COLO668 (cell line): Measurements from ENCODE around the gene RNF14.

Experiments
- DNase-seq: peaks from one replicate; lab custom pipeline; 2025; ENCODE audit not compliant: unreplicated experiment; lab: John Stamatoyannopoulos, UW

RNF14 gene

DNA sequence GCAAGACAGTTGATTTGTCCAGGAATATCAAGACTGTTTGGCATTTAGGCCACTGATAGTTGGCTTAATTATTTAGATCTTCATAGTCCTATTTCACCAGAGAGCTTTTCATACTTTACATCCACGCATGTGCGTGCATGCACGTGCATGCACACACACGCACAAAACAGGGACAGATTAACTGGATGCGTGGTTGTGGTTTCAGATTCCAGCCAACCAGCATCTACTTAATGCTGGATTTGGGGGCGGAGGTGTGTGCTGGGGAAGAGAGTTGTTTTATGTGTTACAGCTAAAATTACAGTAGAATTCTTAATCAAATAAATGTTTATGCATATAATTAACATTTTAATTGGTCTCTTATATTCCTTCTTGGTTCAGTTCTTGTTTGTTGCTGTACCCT is 7.3 kb downstream of the RNF14 start:
- DNase-seq, result no peak

DNA sequence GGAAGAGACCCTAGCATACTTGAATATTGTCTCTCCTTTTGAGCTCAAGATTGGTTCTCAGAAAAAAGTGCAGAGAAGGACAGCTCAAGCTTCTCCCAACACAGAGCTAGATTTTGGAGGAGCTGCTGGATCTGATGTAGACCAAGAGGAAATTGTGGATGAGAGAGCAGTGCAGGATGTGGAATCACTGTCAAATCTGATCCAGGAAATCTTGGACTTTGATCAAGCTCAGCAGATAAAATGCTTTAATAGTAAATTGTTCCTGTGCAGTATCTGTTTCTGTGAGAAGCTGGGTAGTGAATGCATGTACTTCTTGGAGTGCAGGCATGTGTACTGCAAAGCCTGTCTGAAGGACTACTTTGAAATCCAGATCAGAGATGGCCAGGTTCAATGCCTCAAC is 9.5 kb downstream of the RNF14 start:
- no peak for DNase-seq

DNA sequence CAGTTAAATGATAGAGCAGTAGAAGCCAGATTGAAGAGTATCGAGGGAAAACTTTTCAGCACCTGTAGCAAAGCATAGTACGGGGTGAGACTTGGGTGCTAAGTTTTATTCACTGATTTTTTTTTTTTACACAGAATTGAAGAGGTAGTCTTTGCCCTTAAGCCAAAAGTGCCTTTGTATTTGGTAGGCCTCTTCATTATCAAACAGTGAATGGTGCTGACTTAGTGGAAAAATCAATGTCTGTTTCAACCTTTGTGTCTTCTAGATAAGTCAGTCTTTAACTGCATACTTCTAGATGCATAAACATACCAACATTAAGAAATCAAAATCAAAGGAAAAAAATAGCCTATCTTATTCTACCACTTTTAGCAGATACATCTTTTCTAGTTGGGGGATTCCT is 13.7 kb downstream of the RNF14 start:
- DNase-seq, result no peak

DNA sequence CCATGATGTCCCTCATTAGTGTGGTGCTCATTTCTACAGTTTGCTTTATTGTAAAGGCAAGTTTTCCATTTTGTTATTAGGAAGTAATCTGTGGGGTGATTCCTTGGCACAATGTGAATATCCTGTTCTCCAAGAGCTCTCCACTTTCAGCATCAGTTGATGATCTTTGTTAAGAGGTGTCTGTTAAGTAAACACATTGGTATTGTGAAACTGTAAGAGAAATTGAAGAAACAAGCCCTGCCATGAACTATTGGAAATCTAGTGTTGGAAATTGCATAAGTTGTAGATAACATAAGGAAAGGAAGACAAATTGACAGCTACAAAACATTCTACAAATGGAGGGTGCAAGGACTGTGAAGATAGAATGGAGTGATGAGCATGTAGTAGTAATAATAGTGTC is 17.2 kb downstream of the RNF14 start:
- DNase-seq, result no peak

DNA sequence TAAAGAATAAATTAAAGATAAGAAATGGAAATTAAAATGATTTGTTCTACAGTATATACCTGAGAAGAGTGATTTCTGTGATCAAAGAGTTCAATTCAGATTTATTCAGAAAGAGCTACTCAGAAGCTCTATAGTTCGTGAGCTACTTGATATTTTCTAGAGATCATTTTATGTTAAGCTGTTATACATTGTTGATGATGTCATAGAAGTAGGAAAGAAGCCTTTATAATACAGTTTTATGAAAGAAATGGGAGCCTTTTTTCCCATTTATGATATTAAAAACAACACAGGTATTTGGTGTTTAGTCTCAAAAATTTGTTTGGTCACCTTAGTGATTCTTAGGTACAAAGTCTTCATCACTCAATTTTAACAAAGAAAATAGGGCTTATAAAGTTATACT is 20.8 kb downstream of the RNF14 start:
- no peak for DNase-seq

DNA sequence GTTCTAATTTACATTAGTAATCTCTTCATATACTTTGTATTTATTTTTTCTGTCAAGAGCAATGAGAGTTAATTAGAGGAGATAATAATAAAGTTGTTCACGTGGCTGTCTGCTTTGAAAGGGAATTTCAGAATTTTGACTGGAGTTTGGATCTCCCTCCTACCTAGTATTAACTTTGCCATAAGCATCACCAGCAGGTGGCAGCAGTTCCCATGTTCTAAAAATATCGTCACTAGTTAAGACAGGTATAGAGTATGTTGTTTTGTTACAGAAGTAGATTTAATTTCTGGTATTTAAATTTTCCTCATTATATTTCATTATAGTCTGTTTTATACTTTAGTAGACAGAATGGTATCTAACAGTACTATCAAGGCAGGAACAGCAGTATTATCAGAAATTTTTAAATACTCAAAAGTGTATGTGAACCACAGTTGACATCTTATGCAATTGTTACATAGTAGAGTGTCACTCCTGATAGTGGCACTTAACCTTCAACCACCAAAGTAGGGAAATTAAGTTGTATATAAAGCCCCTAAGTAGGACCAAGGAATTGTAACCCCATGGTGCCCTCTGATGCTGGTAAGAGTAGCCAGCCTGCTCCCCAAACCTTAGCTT is 23.6 kb downstream of the RNF14 start:
- DNase-seq, result peak; percentile 62

DNA sequence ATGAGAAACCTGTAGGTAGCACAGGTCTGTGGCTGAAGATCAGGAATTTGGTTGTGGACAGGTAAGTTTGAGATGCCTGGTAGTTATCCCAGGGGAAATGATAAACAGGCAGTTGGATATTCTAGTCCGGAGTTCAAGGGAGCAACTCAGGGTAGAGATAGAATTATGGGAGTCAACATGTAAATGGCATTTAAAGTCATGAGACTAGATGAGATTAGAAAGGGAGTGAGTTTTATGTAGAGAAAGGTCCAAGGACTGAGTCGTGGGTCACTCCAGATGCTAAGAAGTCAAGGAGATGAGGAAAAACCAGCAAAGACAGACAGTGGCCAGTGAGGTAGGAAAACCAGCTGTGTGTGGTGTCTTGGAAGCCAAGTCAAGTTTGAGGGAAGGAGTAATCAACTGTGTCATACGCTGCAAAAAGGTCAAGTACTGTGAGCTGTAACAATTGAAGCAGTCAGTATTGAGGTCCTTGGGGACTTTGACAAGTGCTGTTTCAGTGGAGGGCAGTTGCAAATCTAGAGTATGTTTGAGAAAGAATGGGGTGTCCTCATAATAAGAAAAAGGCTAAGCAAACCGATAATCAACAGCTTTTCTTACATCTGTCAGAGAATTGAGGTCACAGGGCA is 25.7 kb downstream of the RNF14 start:
- DNase-seq, result no peak

DNA sequence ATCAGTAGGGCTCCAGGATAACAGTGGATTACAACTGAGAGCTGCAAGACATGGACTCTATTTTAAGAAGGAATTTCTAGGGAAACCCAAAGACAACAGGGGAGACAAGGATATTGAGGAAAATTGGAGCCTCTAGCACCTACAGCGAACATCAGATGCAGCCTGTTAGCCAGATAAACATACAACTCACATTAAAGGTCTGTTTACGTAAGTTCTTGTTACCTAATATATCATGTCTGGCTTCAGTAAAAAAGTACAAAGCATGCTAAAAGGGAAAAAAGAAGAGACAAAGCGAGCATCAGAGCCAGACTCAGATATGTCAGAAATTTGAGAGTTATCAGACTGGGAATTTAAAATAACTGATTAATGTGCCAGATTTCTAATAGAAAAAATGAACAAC is 26.8 kb downstream of the RNF14 start:
- no peak for DNase-seq

DNA sequence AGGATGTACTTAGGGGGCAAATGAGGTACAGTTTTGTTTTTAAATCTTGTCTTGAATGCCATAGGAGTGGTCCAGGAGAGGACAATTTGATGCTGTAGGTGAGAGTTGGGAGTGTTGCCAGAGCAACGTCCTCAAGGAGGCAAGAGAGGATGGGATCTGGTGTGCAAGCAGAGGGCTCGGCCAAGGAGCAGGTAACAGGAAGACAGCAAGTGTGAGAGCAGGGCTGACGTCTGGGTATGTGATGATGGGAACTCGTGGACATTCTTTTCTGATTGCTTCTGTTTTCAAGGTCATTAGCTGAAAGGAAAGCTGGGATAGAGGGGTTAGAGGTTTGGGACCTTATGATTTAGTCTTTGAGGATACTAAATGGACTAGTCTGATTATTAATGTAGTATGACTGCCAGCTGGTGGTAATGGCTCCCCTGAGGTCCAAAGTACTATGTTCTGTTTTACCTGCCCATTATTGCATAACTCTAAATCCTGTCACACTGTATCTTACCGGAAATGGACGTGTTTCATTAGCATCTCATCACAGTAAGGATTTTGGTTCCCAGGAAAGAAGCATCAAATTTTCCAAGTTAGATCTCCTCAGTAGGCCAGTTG is 28.6 kb downstream of the RNF14 start:
- DNase-seq, result no peak

DNA sequence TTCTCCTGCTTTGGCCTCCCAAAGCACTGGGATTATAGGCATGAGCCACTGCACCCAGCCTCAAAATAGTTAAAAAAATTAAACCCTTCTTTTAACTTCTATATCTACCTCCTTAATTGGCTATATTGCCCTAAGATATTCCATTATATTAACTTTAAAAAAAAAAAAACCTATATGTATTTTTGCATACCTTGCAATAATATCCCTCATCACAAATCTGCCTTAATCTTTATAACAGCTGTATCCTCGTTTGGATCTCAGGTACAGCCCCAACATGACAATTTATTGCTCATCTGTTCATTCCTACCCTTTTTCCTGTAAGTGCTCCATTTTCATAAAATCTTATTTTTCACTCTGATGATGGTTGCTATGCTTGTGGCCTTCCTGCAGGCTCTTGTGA is 31.3 kb downstream of the RNF14 start:
- DNase-seq, result no peak

DNA sequence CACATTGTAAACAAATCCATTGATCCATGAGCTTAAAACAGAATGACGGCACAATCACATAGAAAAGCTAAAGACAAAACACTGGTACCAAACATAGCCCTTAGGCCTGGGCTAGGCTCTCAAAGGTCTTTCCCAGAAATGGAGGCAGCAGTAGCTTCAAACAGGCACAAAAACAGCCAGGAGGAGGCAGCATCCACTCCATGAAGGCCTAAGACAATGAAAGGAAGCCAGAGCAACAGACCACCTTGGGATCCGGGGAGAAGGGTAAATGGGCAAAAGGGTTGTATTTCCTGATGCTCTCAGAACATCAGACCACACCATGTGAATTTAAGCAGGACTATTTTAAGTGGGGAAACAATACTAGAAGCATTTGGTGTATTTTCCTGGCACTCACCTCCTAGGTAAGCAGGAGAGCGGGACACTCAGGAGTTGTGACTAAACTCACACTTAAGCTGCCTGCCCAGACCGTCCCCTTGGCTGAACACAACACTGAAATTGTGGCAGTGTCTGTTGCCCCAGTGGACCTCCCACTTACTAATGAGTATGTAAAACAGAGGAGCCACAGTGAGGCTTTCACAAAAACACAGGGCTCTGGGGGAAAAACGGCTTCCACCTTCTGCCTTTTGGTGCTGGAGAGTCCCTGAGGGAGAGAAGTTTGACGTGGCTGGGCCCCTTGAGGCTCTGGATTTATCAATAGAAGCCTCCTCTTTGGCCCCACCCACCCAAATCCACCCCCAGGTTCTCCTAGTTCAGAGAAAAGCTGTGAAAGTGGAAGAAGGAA is 32.0 kb downstream of the RNF14 start:
- DNase-seq, result no peak

DNA sequence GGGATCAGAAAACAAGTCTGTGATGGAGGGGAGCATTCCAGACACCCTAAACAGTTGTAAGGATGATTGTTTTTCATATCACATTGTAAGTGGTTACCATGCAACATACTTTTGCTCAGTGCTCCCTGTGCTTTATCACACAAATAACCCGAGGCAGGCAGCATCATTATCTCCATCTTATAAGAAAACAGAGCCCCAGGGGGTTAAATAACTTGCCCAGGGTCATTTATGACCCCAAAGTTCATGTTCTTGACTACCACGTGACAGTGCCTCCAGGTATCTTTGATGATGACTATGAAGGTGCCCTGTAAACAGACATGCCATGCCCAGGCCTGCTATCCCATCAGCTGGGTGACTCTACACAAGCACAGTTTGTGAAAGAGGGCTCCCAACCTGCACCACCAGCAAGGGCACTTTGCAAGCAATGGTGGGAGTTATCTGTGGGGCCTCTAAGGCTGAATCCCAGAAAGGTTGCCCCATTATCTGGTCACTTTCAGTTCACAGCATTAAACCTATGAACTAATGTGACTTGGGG is 34.4 kb downstream of the RNF14 start:
- no peak for DNase-seq

DNA sequence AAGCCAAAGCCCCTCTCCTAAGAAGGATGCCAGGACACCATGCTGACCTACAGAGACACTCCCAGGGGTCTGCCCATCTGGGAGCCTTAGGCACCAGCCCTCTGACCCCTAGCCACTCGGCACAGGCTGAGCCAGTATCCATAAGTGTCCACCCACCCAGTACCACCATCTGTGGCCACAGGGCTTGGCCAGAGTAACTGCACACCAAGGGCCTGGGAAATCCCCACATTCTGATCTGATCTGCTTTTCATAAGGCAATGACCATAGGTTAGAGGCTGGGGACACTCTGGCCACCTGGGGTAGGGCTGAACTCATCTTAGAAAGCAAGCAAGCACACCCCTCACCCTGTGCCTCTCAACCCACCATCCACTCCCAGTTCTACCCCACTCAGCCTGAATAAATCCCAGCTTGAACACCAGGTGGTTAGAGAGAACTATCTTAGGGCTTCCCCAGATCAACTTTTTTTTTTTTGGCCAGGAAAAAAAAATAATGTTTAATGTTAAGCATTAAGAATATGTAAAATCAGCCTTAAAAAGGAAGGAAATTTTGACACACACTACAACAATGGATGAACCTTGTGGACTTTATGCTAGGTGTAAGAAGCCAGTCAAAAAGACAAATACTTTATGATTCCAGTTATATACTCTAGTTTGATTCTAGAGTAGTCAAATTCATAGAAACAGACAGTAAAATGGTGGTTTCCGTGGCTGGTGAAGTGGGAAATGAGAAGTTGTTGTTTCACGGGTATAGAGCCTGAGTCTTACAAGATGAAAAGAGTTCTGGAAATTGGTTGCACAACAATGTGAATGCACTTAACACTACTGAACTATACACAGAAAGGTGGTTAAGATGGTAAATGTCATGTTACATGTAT is 37.7 kb downstream of the RNF14 start:
- DNase-seq, result no peak

DNA sequence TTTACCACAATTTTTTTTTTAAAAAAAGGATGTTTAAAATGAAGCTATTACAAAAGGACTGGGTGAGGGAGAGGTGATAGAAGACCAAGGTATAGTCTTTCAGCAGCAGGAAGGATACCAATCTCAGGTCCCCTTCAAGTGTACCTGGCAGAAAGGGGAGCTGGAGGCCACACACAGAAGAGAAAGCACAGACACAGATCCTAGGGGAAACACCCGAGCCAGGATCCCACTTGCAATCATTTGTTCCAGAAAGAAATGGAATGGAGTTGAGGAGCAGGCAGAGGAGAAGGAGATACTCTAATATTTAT is 38.3 kb downstream of the RNF14 start:
- no peak for DNase-seq

DNA sequence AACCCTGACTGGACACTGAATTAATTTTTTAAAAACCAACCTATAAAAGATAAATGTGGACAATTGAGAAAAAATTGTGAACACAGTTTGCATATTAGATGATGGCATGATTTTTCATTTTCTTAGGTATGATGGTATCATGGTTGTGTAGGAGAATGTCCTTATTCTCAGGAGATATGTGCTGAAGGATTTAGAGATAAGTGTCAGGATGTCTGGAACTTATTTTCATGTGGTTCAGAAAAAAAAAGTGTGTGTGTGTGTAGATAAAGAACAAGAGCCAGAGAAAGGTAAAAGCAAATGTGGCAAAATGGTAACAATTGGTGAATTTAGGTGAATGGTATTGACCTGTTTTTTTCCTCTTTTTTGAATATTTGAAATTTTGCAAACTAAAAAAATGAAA is 39.9 kb downstream of the RNF14 start:
- DNase-seq, result no peak

DNA sequence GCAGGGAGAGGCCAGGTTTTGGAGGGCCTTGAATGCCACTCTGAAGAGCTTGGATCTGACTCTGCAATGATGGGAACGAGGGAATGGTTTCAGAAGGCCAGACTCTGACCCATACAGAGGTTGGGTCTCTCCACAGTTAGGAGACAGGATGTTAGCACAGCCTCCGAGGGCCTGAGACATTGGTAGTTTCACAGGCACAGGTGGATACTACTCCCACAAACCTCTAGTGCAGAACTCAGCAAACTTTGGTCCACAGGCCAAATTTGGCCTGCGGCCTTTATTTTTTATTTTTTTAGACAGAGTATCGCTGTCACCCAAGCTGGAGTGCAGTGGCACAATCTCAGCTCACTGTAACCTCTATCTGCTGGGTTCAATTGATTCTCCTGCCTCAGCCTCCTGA is 41.0 kb downstream of the RNF14 start:
- DNase-seq, result no peak

DNA sequence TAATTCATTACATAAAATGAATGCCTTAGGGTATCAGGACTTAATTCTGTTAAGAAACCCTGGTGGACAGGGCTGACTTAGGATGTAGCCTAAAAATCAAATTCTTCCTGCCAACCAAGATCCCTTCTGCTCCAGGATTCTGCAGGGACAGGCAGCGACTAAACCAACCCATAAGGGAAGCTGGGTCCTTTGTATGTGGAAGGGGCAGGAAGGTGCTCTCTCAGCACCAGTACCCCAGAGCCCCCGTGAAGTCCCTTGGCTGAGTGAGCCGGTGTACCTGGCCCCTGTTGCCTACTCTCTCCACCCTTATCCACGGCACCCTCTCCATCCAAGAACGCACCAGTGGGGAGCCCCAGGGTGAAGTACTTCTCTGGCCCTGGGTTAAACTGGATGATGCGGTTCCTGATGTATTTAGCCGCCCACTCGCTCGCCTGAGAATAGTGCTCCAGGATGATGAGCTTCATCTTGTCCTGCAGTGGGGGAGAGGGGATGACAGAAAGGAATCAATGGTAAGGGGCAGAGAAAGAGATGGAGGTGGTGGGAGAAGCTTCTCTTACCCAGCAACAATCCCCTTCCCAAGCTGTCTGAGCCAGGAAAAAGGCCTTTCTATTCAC is 42.8 kb downstream of the RNF14 start:
- DNase-seq, result no peak

DNA sequence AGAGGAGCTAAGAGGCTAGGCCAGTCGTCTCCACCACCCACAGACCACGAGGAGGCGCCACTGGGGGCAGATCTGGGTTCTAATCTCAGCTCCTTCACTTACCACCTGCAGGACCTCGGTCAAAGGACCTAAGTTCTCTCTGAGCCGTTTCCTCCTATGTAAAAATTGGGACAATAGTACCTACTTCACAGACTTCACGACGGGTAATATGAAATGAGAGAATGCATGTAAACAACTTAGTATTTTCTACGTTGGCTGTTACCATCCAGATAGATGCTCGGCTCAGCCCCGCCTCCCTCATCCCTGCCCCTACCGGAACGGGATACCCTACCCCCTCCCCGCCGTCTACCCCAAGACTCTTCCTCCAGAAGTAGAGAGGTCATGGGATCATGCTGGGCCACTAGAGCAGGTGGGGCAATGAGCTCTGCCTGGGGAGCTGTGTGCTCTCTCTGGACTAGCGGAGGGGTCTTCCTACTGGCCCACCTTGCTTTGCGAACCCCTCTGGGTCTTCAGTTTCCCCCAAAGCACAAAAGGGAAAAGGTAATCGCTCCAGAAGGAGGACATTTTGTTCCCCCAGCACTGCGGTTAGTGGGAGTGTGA is 43.4 kb downstream of the RNF14 start:
- peak; percentile 24 for DNase-seq

DNA sequence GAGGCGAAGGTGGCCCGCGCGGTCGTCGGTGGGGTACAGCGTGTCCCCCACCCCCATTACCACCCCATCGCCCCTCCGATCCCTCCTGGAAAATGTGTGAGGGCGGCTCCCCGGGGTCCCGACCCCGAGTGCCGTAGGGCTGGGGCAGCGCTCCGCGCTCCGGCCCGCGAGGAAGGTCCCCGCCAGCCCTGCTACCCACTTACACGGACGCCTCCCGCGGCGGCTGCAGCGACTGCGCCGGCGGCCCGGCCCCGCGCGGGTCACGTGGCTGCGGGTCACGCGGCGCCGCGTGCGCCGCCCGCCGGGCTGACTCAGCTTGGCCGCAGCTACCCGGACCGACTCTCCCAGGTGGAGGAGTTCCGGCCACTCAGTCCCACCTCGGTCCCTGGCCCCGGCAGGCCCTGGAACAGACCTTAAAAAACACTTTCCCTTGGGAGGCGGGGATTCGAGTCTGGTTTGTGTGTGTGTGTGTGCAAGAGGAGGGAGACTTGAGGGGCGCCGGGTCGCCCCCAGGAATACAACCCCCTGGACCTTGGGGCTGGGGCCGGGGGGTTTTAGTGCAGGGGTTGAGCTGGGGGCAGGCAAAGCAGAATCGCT is 44.0 kb downstream of the RNF14 start, which contains the start of gene GNPDA1:
Gene GNPDA1, minus strand, starts transcription at position 236 of the 597 bp plus-strand sequence. CDS start 992 bp downstream, outside the sequence.
- DNase-seq, result peak; percentile 82
